ENCODE data around the gene ARIH1. TPM values are rescaled to one million over a fixed set of nuclear protein-coding genes. Genes with fewer than 3 reads are reported as not detected.

Gene ARIH1
- polyA plus RNA-seq, 3 donors, result 13.5 to 47.2 (median 14.4) TPM

DNA sequence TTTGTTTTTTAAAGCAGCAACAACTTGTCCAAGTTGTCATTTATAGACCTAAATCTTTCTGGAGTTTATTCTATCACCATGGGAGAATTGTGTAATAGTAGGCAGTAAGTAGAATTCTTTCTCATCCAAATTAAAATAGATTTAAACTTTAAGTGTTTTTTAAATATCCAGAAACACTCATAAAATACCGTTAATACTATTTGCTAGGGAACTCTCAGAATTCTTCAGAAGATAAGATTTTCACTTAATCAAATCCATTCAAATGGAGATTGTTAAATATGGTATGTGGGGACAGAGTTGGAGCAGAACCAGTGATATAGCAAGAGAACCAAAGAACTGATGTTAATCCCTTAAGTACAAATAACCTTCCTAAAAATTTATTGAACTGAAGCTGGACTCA lies 71.0 kb downstream of the ARIH1 start:
- H3K4me1 Mint-ChIP-seq, result peaks cover 5% of the 10 kb centered on the region
- H3K36me3 Mint-ChIP-seq, result peaks cover 40 to 43% of the 10 kb centered on the region in 2 donors
- Histone ChIP-seq H3K4me3 (replicated peaks in 1 of 3; ENCODE audit: low read depth in 2 of 3, low read length in 3 of 3) (no peak overlapping the region), H2AFZ (ENCODE audit: insufficient read depth, low read depth, low read length, poor library complexity, severe bottlenecking) (no peak overlapping the region), H3K27ac (ENCODE audit: low read depth in 1 of 2, low read length in 2 of 2) (no peak overlapping the region), H3K36me3 (replicated peaks in 1 of 2; ENCODE audit: control insufficient read depth in 1 of 2, insufficient read depth in 2 of 2, low read length in 2 of 2) (peaks cover 19 to 58% of the 10 kb centered on the region in 2 donors), H3K9ac (ENCODE audit: insufficient read depth, low read length, poor library complexity, severe bottlenecking) (no peak overlapping the region), H4K20me1 (ENCODE audit: insufficient read depth, low read length) (peaks cover 96% of the 10 kb centered on the region), H3K9me3 (replicated peaks in 1 of 2; ENCODE audit: control insufficient read depth in 1 of 2, insufficient read depth in 1 of 2, low read length in 2 of 2) (peaks cover 7 to 8% of the 10 kb centered on the region in 2 donors), H3K4me1 (ENCODE audit: control insufficient read depth in 1 of 2, insufficient read depth in 2 of 2, low read length in 2 of 2) (no peaks in the 10 kb centered on the region), H3K27me3 (ENCODE audit: control insufficient read depth in 2 of 2, insufficient read depth in 2 of 2, low read length in 2 of 2) (no peaks in the 10 kb centered on the region), H3K79me2 (ENCODE audit: insufficient read depth, low read length) (peaks cover 33% of the 10 kb centered on the region), H3K4me2 (replicated peaks; ENCODE audit: extremely low read depth, low read length, poor library complexity, severe bottlenecking) (no peak overlapping the region)
- no peak for DNase-seq
- intact Hi-C loops (cut with micrococcal nuclease), result no loop called here
- WGBS (ENCODE audit: insufficient coverage), result no CpG with 5 or more reads among the region's 1 CpG
- peaks cover 0 to 2% (median 0%) of the 10 kb centered on the region in 3 donors for H3K27me3 Mint-ChIP-seq (ENCODE audit: low read depth in 3 of 3)
- H3K4me3 Mint-ChIP-seq, result no peak overlapping the region
- H3K27ac Mint-ChIP-seq, result peak overlapping the region in 1 of 7 donors; percentile 15
- peaks cover 0 to 8% (median 7%) of the 10 kb centered on the region in 7 donors for H3K9me3 Mint-ChIP-seq
- TF ChIP-seq, protein P1, sequence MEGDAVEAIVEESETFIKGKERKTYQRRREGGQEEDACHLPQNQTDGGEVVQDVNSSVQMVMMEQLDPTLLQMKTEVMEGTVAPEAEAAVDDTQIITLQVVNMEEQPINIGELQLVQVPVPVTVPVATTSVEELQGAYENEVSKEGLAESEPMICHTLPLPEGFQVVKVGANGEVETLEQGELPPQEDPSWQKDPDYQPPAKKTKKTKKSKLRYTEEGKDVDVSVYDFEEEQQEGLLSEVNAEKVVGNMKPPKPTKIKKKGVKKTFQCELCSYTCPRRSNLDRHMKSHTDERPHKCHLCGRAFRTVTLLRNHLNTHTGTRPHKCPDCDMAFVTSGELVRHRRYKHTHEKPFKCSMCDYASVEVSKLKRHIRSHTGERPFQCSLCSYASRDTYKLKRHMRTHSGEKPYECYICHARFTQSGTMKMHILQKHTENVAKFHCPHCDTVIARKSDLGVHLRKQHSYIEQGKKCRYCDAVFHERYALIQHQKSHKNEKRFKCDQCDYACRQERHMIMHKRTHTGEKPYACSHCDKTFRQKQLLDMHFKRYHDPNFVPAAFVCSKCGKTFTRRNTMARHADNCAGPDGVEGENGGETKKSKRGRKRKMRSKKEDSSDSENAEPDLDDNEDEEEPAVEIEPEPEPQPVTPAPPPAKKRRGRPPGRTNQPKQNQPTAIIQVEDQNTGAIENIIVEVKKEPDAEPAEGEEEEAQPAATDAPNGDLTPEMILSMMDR (IDR thresholded peaks at IDR 0.05), result no peak

GRCh38 chr15:72554471-72555425 lies 80.6 kb downstream of the ARIH1 start:
- Histone ChIP-seq H3K27ac (ENCODE audit: low read depth in 1 of 2, low read length in 2 of 2) (no peak overlapping the region), H4K20me1 (ENCODE audit: insufficient read depth, low read length) (peaks cover 99% of the 10 kb centered on the region), H3K36me3 (replicated peaks in 1 of 2; ENCODE audit: control insufficient read depth in 1 of 2, insufficient read depth in 2 of 2, low read length in 2 of 2) (peaks cover 20 to 54% of the 10 kb centered on the region in 2 donors), H3K9me3 (replicated peaks in 1 of 2; ENCODE audit: control insufficient read depth in 1 of 2, insufficient read depth in 1 of 2, low read length in 2 of 2) (no peaks in the 10 kb centered on the region), H3K27me3 (ENCODE audit: control insufficient read depth in 2 of 2, insufficient read depth in 2 of 2, low read length in 2 of 2) (no peaks in the 10 kb centered on the region), H3K9ac (ENCODE audit: insufficient read depth, low read length, poor library complexity, severe bottlenecking) (no peak overlapping the region), H3K4me2 (replicated peaks; ENCODE audit: extremely low read depth, low read length, poor library complexity, severe bottlenecking) (no peak overlapping the region), H3K4me1 (ENCODE audit: control insufficient read depth in 1 of 2, insufficient read depth in 2 of 2, low read length in 2 of 2) (peaks cover 4 to 6% of the 10 kb centered on the region in 2 donors), H3K79me2 (ENCODE audit: insufficient read depth, low read length) (peaks cover 50% of the 10 kb centered on the region), H2AFZ (ENCODE audit: insufficient read depth, low read depth, low read length, poor library complexity, severe bottlenecking) (no peak overlapping the region), H3K4me3 (replicated peaks in 1 of 3; ENCODE audit: low read depth in 2 of 3, low read length in 3 of 3) (no peak overlapping the region)
- 100% methylated on average over 1 of the region's 8 CpGs for WGBS (ENCODE audit: insufficient coverage)
- Mint-ChIP-seq H3K36me3 (peaks cover 38 to 57% of the 10 kb centered on the region in 2 donors), H3K27ac (peak overlapping the region in 4 of 7 donors; percentile 8 to 83 (median 46)), H3K27me3 (ENCODE audit: low read depth in 3 of 3) (no peaks in the 10 kb centered on the region), H3K9me3 (no peaks in the 10 kb centered on the region), H3K4me1 (peaks cover 13% of the 10 kb centered on the region), H3K4me3 (no peak overlapping the region)
- TF ChIP-seq, protein P1 (IDR thresholded peaks at IDR 0.05), result no peak
- intact Hi-C loops (cut with micrococcal nuclease), result loop anchor here in 1 of 2 donors (10.0 kb wide), 1 partner anchor 60 kb away; no protein-coding TSS in a partner anchor
- peak in 1 of 3 donors; percentile 8 for DNase-seq

All from CD14-positive monocyte (primary cell).